GM20000 (cell line): ENCODE data around the gene DYNLRB1.

Experiments
- DNase-seq: peaks from one replicate; pipeline ENCODE4 v3.0.0; 2012; ENCODE audit warnings: low spot score
- CTCF ChIP-seq: IDR thresholded peaks from 2 replicates; pipeline ENCODE4 v1.5.1; 2012; ENCODE audit warnings: mild to moderate bottlenecking, control low read depth; ENCODE audit errors: extremely low read depth, missing control alignments

The DYNLRB1 gene

GRCh38 chr20:34544109-34544796 lies 28.0 kb downstream of the DYNLRB1 start:
- no peak for DNase-seq
- no peak for TF ChIP-seq CTCF

- no peak for DNase-seq
- TF ChIP-seq CTCF: no peak
These were observed 30.5 kb downstream of the DYNLRB1 start for GRCh38 chr20:34546751-34547181.

GRCh38 chr20:34547844-34548613 lies 31.8 kb downstream of the DYNLRB1 start:
- DNase-seq: no peak
- no peak for TF ChIP-seq CTCF

GRCh38 chr20:34549291-34549928 lies 33.2 kb downstream of the DYNLRB1 start:
- no peak for DNase-seq

GRCh38 chr20:34549929-34550305 lies 33.7 kb downstream of the DYNLRB1 start:
- TF ChIP-seq CTCF: no peak
- DNase-seq: no peak

More at GRCh38 chr20:34549291-34549928, 33.2 kb downstream of the DYNLRB1 start:
- TF ChIP-seq CTCF: no peak

GRCh38 chr20:34552569-34552968 lies 36.3 kb downstream of the DYNLRB1 start:
- DNase-seq: no peak
- TF ChIP-seq CTCF: no peak

GRCh38 chr20:34553366-34553867 lies 37.2 kb downstream of the DYNLRB1 start:
- no peak for DNase-seq
- TF ChIP-seq CTCF: no peak
